Neural progenitor cell (in vitro differentiated cells): ENCODE measurements around the gene KCND1.

Source experiments
- EZH2 ChIP-seq: fragments of 200-600 bp; sonication (generic); IDR thresholded peaks from 2 replicates; pipeline ENCODE4 v1.6.1; 2017; ENCODE audit warnings: antibody characterized with exemption, mild to moderate bottlenecking, moderate library complexity
- EZH2phosphoT487 ChIP-seq: fragments of 200-600 bp; sonication (generic); IDR thresholded peaks from 2 replicates; pipeline ENCODE4 v1.6.1; 2017; ENCODE audit warnings: antibody characterized with exemption
- TF ChIP-seq, protein P1 (sequence below): fragments of 200-600 bp; sonication (generic); IDR thresholded peaks from 2 replicates; pipeline ENCODE4 v1.5.1; 2017; ENCODE audit warnings: antibody characterized with exemption, mild to moderate bottlenecking

DNA sequence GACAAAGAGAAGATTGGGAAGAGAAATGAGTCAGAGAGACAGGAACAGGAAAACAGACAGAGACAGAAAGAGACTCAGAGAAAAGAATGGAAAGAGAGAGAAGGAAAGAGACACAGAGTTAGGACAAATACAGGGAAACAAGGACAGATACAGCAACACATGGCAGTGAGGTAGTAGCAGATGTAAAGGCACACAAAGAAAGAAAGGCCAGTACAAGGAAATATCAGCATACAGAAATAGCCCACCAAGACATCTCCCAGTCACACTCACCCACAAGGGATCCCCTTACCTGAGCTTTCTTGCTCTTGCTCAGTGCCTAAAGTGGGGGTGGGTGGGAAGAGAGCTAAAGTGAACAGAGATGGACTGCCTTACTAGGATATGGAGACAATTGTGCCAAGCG lies 26.2 kb upstream of the KCND1 start:
- TF ChIP-seq, protein P1, sequence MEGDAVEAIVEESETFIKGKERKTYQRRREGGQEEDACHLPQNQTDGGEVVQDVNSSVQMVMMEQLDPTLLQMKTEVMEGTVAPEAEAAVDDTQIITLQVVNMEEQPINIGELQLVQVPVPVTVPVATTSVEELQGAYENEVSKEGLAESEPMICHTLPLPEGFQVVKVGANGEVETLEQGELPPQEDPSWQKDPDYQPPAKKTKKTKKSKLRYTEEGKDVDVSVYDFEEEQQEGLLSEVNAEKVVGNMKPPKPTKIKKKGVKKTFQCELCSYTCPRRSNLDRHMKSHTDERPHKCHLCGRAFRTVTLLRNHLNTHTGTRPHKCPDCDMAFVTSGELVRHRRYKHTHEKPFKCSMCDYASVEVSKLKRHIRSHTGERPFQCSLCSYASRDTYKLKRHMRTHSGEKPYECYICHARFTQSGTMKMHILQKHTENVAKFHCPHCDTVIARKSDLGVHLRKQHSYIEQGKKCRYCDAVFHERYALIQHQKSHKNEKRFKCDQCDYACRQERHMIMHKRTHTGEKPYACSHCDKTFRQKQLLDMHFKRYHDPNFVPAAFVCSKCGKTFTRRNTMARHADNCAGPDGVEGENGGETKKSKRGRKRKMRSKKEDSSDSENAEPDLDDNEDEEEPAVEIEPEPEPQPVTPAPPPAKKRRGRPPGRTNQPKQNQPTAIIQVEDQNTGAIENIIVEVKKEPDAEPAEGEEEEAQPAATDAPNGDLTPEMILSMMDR: no peak
- no peak for TF ChIP-seq EZH2phosphoT487
- no peak for TF ChIP-seq EZH2
